MM.1S (cell line): ENCODE data around the gene PSTPIP2.

Source experiments
- DNase-seq: peaks from one replicate; pipeline ENCODE4 v3.0.0-alpha.2; 2015
- H2AFZ ChIP-seq: fragments of 300-600 bp; sonication (generic); 2 replicates; pipeline ENCODE4 v1.6.0; 2016; ENCODE audit warnings: antibody characterized with exemption, low read length
- H3F3A ChIP-seq: fragments of 300-600 bp; sonication (generic); 2 replicates; pipeline ENCODE4 v1.6.1; 2016; ENCODE audit warnings: mild to moderate bottlenecking, antibody characterized with exemption, low read length, moderate library complexity, mixed read lengths; ENCODE audit not compliant: insufficient read depth
- H3K27ac ChIP-seq: fragments of 300-600 bp; sonication (generic); 2 replicates; pipeline ENCODE4 v1.5.1; 2016; ENCODE audit warnings: mild to moderate bottlenecking, low read length
- H3K27me3 ChIP-seq: fragments of 300-600 bp; sonication (generic); replicated peaks from 2 replicates; pipeline ENCODE4 v1.6.0; 2016; ENCODE audit warnings: low read length; ENCODE audit not compliant: insufficient read depth
- H3K36me3 ChIP-seq: fragments of 300-600 bp; sonication (generic); replicated peaks from 2 replicates; pipeline ENCODE4 v1.6.1; 2016; ENCODE audit warnings: mild to moderate bottlenecking, low read length, mixed read lengths; ENCODE audit not compliant: insufficient read depth
- H3K4me1 ChIP-seq: fragments of 300-600 bp; sonication (generic); 2 replicates; pipeline ENCODE4 v1.6.1; 2016; ENCODE audit warnings: low read length, mixed read lengths
- H3K4me2 ChIP-seq: fragments of 300-600 bp; sonication (generic); 2 replicates; pipeline ENCODE4 v1.6.0; 2016; ENCODE audit warnings: low read depth, low read length
- H3K4me3 ChIP-seq: fragments of 300-600 bp; sonication (generic); 2 replicates; pipeline ENCODE4 v1.5.1; 2016; ENCODE audit warnings: low read length, mixed read lengths
- H3K79me2 ChIP-seq: fragments of 300-600 bp; sonication (generic); 2 replicates; pipeline ENCODE4 v1.6.1; 2016; ENCODE audit warnings: mixed run types, low read length, mixed read lengths
- H3K9ac ChIP-seq: fragments of 300-600 bp; sonication (generic); 2 replicates; pipeline ENCODE4 v1.6.1; 2016; ENCODE audit warnings: low read length, mixed read lengths
- H3K9me2 ChIP-seq: fragments of 300-600 bp; sonication (generic); replicated peaks from 2 replicates; pipeline ENCODE4 v1.6.1; 2016; ENCODE audit warnings: mild to moderate bottlenecking, low read length, mixed read lengths; ENCODE audit not compliant: insufficient read depth
- H3K9me3 ChIP-seq: fragments of 300-600 bp; sonication (generic); replicated peaks from 2 replicates; pipeline ENCODE4 v1.6.1; 2016; ENCODE audit warnings: mild to moderate bottlenecking, low read length, mixed read lengths; ENCODE audit not compliant: insufficient read depth
- H4K20me1 ChIP-seq: fragments of 300-600 bp; sonication (generic); 2 replicates; pipeline ENCODE4 v1.6.1; 2016; ENCODE audit warnings: mild to moderate bottlenecking, low read length, moderate library complexity, mixed read lengths; ENCODE audit not compliant: insufficient read depth
- CTCF ChIP-seq: fragments of 300-600 bp; sonication (generic); IDR thresholded peaks from 2 replicates; pipeline ENCODE4 v1.5.1; 2016; ENCODE audit warnings: antibody characterized with exemption, low read length, mixed read lengths
- EZH2 ChIP-seq: fragments of 300-600 bp; sonication (generic); optimal IDR thresholded peaks from 2 replicates; pipeline ENCODE3; 2017; ENCODE audit warnings: low read depth, mild to moderate bottlenecking, antibody characterized with exemption, low read length, mixed read lengths
- EZH2phosphoT487 ChIP-seq: fragments of 300-600 bp; sonication (generic); IDR thresholded peaks from 2 replicates; pipeline ENCODE4 v1.6.1; 2018; ENCODE audit warnings: antibody characterized with exemption, low read length

The PSTPIP2 gene

GRCh38 chr18:46002934-46003333 lies 69.1 kb downstream of the PSTPIP2 start:
- no peak overlapping the region for H3K27ac ChIP-seq
- no peaks in the 10 kb centered on the region for H4K20me1 ChIP-seq
- no peaks in the 10 kb centered on the region for H3K27me3 ChIP-seq
- no peaks in the 10 kb centered on the region for H3K9me3 ChIP-seq
- TF ChIP-seq CTCF: no peak
- TF ChIP-seq EZH2phosphoT487: no peak
- TF ChIP-seq EZH2: no peak
- H3F3A ChIP-seq: no peaks in the 10 kb centered on the region
- no peaks in the 10 kb centered on the region for H3K9me2 ChIP-seq
- no peaks in the 10 kb centered on the region for H3K36me3 ChIP-seq
- H3K4me2 ChIP-seq: no peak overlapping the region
- no peak for DNase-seq
- no peak overlapping the region for H3K4me3 ChIP-seq
- H3K9ac ChIP-seq: no peak overlapping the region
- H3K4me1 ChIP-seq: no peaks in the 10 kb centered on the region
- H3K79me2 ChIP-seq: no peaks in the 10 kb centered on the region
- no peak overlapping the region for H2AFZ ChIP-seq

- DNase-seq: no peak
- H3K9me2 ChIP-seq: no peaks in the 10 kb centered on the region
- no peaks in the 10 kb centered on the region for H3K27me3 ChIP-seq
- H3K27ac ChIP-seq: no peak overlapping the region
- H3K79me2 ChIP-seq: no peaks in the 10 kb centered on the region
- no peak overlapping the region for H3K4me3 ChIP-seq
- H3K36me3 ChIP-seq: no peaks in the 10 kb centered on the region
- H3K9me3 ChIP-seq: no peaks in the 10 kb centered on the region
- no peak overlapping the region for H3K4me2 ChIP-seq
- TF ChIP-seq EZH2: no peak
- TF ChIP-seq CTCF: no peak
- no peak for TF ChIP-seq EZH2phosphoT487
- H2AFZ ChIP-seq: no peak overlapping the region
- no peaks in the 10 kb centered on the region for H3K4me1 ChIP-seq
- H4K20me1 ChIP-seq: no peaks in the 10 kb centered on the region
- no peak overlapping the region for H3K9ac ChIP-seq
- H3F3A ChIP-seq: no peaks in the 10 kb centered on the region
Measured at GRCh38 chr18:46001892-46002291, 70.2 kb downstream of the PSTPIP2 start.

- H3K36me3 ChIP-seq: no peaks in the 10 kb centered on the region
Measured at GRCh38 chr18:46001074-46001473, 71.0 kb downstream of the PSTPIP2 start.

More at GRCh38 chr18:46001074-46001473, 71.0 kb downstream of the PSTPIP2 start:
- no peaks in the 10 kb centered on the region for H3K79me2 ChIP-seq
- no peaks in the 10 kb centered on the region for H3F3A ChIP-seq
- no peaks in the 10 kb centered on the region for H4K20me1 ChIP-seq
- H3K27me3 ChIP-seq: no peaks in the 10 kb centered on the region
- H3K9ac ChIP-seq: no peak overlapping the region
- no peak for TF ChIP-seq EZH2phosphoT487
- TF ChIP-seq CTCF: no peak
- no peak for TF ChIP-seq EZH2
- H3K9me3 ChIP-seq: no peaks in the 10 kb centered on the region
- H3K4me3 ChIP-seq: no peak overlapping the region
- H3K27ac ChIP-seq: no peak overlapping the region
- H3K4me2 ChIP-seq: no peak overlapping the region
- no peak overlapping the region for H2AFZ ChIP-seq
- no peak for DNase-seq
- no peaks in the 10 kb centered on the region for H3K4me1 ChIP-seq
- no peaks in the 10 kb centered on the region for H3K9me2 ChIP-seq
